ENCODE measurements around the gene TRAF3.

TRAF3 gene

GRCh38 chr14:102931580-102932285 is 154.5 kb downstream of the TRAF3 start:
- H3K4me3 ChIP-seq (ENCODE audit: low read length) = no peak overlapping the region
- TF ChIP-seq, protein P1, sequence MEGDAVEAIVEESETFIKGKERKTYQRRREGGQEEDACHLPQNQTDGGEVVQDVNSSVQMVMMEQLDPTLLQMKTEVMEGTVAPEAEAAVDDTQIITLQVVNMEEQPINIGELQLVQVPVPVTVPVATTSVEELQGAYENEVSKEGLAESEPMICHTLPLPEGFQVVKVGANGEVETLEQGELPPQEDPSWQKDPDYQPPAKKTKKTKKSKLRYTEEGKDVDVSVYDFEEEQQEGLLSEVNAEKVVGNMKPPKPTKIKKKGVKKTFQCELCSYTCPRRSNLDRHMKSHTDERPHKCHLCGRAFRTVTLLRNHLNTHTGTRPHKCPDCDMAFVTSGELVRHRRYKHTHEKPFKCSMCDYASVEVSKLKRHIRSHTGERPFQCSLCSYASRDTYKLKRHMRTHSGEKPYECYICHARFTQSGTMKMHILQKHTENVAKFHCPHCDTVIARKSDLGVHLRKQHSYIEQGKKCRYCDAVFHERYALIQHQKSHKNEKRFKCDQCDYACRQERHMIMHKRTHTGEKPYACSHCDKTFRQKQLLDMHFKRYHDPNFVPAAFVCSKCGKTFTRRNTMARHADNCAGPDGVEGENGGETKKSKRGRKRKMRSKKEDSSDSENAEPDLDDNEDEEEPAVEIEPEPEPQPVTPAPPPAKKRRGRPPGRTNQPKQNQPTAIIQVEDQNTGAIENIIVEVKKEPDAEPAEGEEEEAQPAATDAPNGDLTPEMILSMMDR (conservative IDR thresholded peaks at IDR 0.05; ENCODE audit: low read depth, low read length) = no peak
- DNase-seq (ENCODE audit: low read depth) = no peak

DNA sequence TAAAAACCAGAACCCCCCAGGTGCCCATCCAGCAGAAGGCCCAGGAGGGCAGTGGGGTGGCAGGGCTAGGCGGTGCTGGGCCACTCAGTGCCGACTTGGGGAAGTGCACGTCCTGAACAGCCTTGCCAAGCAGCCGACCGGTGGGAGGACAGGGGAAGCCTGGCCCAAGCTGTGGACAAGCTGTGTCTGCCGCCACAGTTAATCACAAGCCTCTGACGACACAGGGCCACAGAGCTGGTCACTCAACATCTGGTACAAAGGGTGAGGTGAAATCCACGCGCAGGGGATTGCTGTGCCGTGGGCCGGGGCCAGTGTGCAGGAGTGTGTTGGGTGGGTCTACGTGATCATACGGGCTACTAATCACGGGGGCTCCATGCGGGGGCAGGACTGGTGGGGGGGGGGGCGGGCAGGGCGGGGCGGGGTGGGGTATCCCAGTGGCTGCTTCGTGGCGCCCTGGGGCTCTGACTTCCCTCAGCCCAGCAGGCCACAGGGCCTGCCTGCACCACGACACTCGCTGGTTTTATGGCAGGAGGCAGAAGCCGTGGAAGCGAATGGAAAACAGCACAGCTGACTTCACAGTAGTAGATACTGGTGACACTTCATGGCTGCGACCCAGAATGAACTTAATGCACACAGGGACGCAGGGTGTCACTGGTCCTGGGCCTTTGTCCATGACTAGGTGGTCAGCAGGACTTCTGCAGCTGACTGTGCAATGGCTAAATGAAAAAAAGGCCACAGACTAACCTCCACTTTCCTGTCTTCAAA is 155.4 kb downstream of the TRAF3 start:
- TF ChIP-seq, protein P1 (conservative IDR thresholded peaks at IDR 0.05; ENCODE audit: low read depth, low read length) = no peak
- no peak for DNase-seq (ENCODE audit: low read depth)
- no peak overlapping the region for H3K4me3 ChIP-seq (ENCODE audit: low read length)

DNA sequence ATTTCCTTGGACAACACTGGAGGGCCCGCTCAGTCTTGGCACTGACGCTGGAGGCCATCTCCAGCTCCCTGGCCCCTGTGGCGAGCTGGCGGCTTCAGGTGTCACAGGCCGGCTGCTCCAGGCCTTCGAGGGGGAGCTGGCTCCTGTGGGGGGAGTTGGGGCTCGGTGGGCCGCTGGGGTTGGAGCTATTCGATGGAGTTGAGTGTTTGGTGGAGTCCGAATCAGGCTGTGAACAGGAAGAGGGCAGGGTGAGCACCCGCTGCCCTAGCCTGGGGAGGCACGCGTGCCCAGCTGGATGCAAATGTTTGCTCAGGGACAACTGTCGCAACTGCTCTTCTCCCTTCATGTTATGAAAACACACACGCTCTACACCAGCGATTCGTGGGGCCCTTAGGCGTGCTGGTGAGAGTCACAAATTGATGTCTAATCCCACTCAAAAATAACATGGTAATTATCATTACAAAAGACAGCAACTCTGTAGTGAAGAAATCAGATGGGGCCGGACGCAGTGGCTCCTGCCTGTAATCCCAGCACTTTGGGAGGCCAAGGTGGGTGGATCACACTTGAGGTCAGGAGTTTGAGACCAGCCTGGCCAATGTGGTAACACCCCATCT is 156.5 kb downstream of the TRAF3 start:
- TF ChIP-seq, protein P1 (conservative IDR thresholded peaks at IDR 0.05; ENCODE audit: low read depth, low read length) = no peak
- no peak overlapping the region for H3K4me3 ChIP-seq (ENCODE audit: low read length)
- DNase-seq (ENCODE audit: low read depth) = no peak

DNA sequence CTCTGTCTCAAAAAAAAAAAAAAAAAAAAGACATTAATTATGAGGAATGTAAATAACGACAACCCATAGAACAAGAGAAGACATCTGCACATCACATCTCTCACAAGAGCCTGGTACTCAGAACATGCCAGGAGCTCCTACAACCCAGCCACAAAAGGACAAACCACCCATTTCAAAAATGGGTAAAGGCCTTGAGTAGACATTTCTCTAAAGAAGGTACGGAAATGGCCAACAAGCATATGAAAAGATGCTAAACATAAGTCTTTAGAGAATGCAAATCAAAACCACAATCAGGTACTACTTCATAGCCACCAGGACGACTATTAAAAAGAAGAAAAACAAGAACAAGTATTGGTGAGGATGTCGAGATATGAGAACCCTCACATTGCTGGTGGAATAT is 158.5 kb downstream of the TRAF3 start:
- TF ChIP-seq, protein P1 (conservative IDR thresholded peaks at IDR 0.05; ENCODE audit: low read depth, low read length) = no peak
- no peak for DNase-seq (ENCODE audit: low read depth)
- H3K4me3 ChIP-seq (ENCODE audit: low read length) = no peak overlapping the region

- DNase-seq (ENCODE audit: low read depth) = no peak
- TF ChIP-seq, protein P1 (conservative IDR thresholded peaks at IDR 0.05; ENCODE audit: low read depth, low read length) = no peak
- H3K4me3 ChIP-seq (ENCODE audit: low read length) = no peak overlapping the region
These were observed 160.3 kb downstream of the TRAF3 start for GRCh38 chr14:102937331-102938175.

DNA sequence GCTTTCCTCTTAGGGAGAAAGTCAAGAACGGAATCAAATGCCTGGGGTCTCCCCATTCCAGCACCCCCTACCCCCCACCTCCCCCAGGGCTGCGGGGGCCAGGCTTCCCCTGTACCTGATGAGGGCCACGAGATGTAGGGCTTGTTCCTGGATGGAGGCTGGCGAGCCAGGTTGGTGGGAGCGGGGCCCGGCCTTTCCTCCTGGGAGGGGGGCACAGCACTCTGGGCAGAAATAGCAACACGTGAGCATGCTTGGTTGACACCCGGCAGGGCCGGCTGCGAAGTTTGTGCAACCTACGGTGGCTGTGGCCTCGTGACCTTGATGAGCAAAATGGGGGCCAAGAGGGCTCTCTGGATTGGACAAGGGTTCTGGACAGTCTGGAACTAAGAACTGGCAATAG is 160.9 kb downstream of the TRAF3 start:
- TF ChIP-seq, protein P1 (conservative IDR thresholded peaks at IDR 0.05; ENCODE audit: low read depth, low read length) = no peak
- no peak overlapping the region for H3K4me3 ChIP-seq (ENCODE audit: low read length)
- DNase-seq (ENCODE audit: low read depth) = no peak

All from retinal pigment epithelial cell (primary cell).